HepG2 (cell line): ENCODE data around the gene TRAF5. TPM values are rescaled to one million over a fixed set of nuclear protein-coding genes. Genes with fewer than 3 reads are reported as not detected.

Experiments
- ATAC-seq: fragments of 200-7000 bp; cut with Tn5 transposase; 3 replicates; pipeline ENCODE4 v1.9.1; 2020; ENCODE audit warnings: mild to moderate bottlenecking, moderate library complexity
- BruUV-seq: library from RNA; stranded (reverse); fragments of 400-500 nt; replicated peaks from 2 replicates; lab custom pipeline; 2021; lab: Mats Ljungman, UMichigan
- CTCF ChIA-PET: fragments of 300-600 bp; formaldehyde crosslinking; extraction: SDS; loops from one replicate; lab custom pipeline; 2021; ENCODE audit warnings: low total read pairs, inconsistent platforms, low intra/inter-chr PET ratio; lab: Yijun Ruan, JAX
- POLR2A ChIA-PET: fragments of 350-600 bp; sonication (Branson Sonifier 250); formaldehyde crosslinking; loops from one replicate; lab custom pipeline; 2020; ENCODE audit warnings: antibody characterized with exemption, inconsistent platforms; lab: Yijun Ruan, JAX
- DNase-seq: peaks from one replicate; pipeline ENCODE4 v3.0.0-alpha.2; 2015; ENCODE audit warnings: low spot score
- FAIRE-seq: peaks from 3 replicates; lab custom pipeline; 2011; peaks lifted over from hg19 to GRCh38; lab: Jason Lieb, UNC
- H2AFZ ChIP-seq: one replicate; pipeline ENCODE4 v1.6.1; 2011; ENCODE audit warnings: low read length, inconsistent platforms
- H3K27ac ChIP-seq: fragments of 300-600 bp; 3 replicates; pipeline ENCODE4 v1.8.0; 2011; ENCODE audit warnings: mixed run types, mild to moderate bottlenecking, mixed read lengths, low read length, inconsistent platforms; ENCODE audit not compliant: insufficient read depth; ENCODE audit errors: extremely low read length
- H3K27me3 ChIP-seq, 2 experiments: fragments of 200-600 bp in 1 of 2; 2 replicates in 1 of 2; 3 replicates in 1 of 2; pipeline versions ENCODE4 v1.6.0 to v1.8.0; 2011; ENCODE audit warnings: low read length in 2 of 2, mild to moderate bottlenecking in 2 of 2, moderate library complexity in 2 of 2, inconsistent platforms in 1 of 2; ENCODE audit not compliant: insufficient read depth in 2 of 2, control insufficient read depth in 1 of 2
- H3K36me3 ChIP-seq, 2 experiments: fragments of 200-600 bp in 1 of 2; replicated peaks in 1 of 2; 2 replicates in 1 of 2; 3 replicates in 1 of 2; pipeline versions ENCODE4 v1.5.1 to v1.8.0; 2011; ENCODE audit warnings: low read length in 2 of 2, inconsistent platforms in 1 of 2; ENCODE audit not compliant: insufficient read depth in 2 of 2, control insufficient read depth in 1 of 2
- H3K4me1 ChIP-seq: 2 replicates; pipeline ENCODE4 v1.5.1; 2012; ENCODE audit warnings: low read length, inconsistent platforms; ENCODE audit not compliant: insufficient read depth
- H3K4me2 ChIP-seq: 2 replicates; pipeline ENCODE4 v1.6.0; 2011; ENCODE audit warnings: low read depth, low read length, inconsistent platforms
- H3K4me3 ChIP-seq, 3 experiments: fragments of 200-600 bp in 1 of 3; sonication (generic), shearing (Covaris generic) in 1 of 3; replicated peaks in 1 of 3; 2 replicates each; pipeline ENCODE4 v1.5.1; 2011 to 2016; ENCODE audit warnings: low read length in 3 of 3, inconsistent platforms in 2 of 3, low read depth in 2 of 3, mild to moderate bottlenecking in 2 of 3, control low read depth in 1 of 3, mixed read lengths in 1 of 3; ENCODE audit not compliant: insufficient read depth in 1 of 3
- H3K79me2 ChIP-seq: one replicate; pipeline ENCODE4 v1.6.1; 2011; ENCODE audit warnings: low read length, inconsistent platforms; ENCODE audit not compliant: insufficient read depth
- H3K9ac ChIP-seq: 2 replicates; pipeline ENCODE4 v1.6.0; 2011; ENCODE audit warnings: mild to moderate bottlenecking, low read depth, low read length, inconsistent platforms; ENCODE audit not compliant: insufficient read depth
- H3K9me3 ChIP-seq: 2 replicates; pipeline ENCODE4 v1.5.1; 2012; ENCODE audit warnings: mild to moderate bottlenecking, low read length
- H4K20me1 ChIP-seq: 2 replicates; pipeline ENCODE4 v1.6.0; 2011; ENCODE audit warnings: inconsistent platforms, mild to moderate bottlenecking, low read length, moderate library complexity; ENCODE audit not compliant: insufficient read depth
- AHR ChIP-seq: IDR thresholded peaks from 2 replicates; pipeline ENCODE4 v1.6.1; 2018; ENCODE audit warnings: missing genetic modification reagents, missing compliant biosample characterization
- HIVEP1 ChIP-seq: sonication (generic); formaldehyde crosslinking; IDR thresholded peaks from 2 replicates; pipeline ENCODE4 v1.4.0; 2020; ENCODE audit warnings: mild to moderate bottlenecking, missing genetic modification reagents
- KDM5B ChIP-seq: sonication (generic); formaldehyde crosslinking; IDR thresholded peaks from 2 replicates; pipeline ENCODE4 v1.4.0; 2020; ENCODE audit warnings: missing genetic modification reagents, mild to moderate bottlenecking, borderline replicate concordance
- KMT2A ChIP-seq: sonication (generic); formaldehyde crosslinking; IDR thresholded peaks from 2 replicates; pipeline ENCODE4 v1.4.0; 2020; ENCODE audit warnings: missing genetic modification reagents
- MAFG ChIP-seq: sonication (generic); formaldehyde crosslinking; IDR thresholded peaks from 2 replicates; pipeline ENCODE4 v1.5.1; 2020; ENCODE audit warnings: mild to moderate bottlenecking, missing genetic modification reagents
- NFKB2 ChIP-seq: sonication (generic); formaldehyde crosslinking; IDR thresholded peaks from 2 replicates; pipeline ENCODE4 v1.4.0; 2020; ENCODE audit warnings: missing genetic modification reagents, borderline replicate concordance
- PBX3 ChIP-seq: sonication (generic); formaldehyde crosslinking; IDR thresholded peaks from 2 replicates; pipeline ENCODE4 v1.8.1; 2023; ENCODE audit warnings: missing genetic modification reagents, inconsistent platforms, borderline replicate concordance
- PRDM4 ChIP-seq: sonication (generic); formaldehyde crosslinking; IDR thresholded peaks from 2 replicates; pipeline ENCODE4 v1.9.0; 2021; ENCODE audit warnings: missing genetic modification reagents, borderline replicate concordance
- RBFOX2 ChIP-seq: fragments of 200-400 bp; formaldehyde crosslinking; IDR thresholded peaks from 2 replicates; pipeline ENCODE4 v1.6.1; 2017; ENCODE audit warnings: low read depth, mild to moderate bottlenecking, low read length
- SMAD9 ChIP-seq: sonication (generic); formaldehyde crosslinking; IDR thresholded peaks from 2 replicates; pipeline ENCODE4 v1.5.1; 2020; ENCODE audit warnings: mild to moderate bottlenecking, missing genetic modification reagents
- SNAPC5 ChIP-seq: sonication (generic); formaldehyde crosslinking; IDR thresholded peaks from 2 replicates; pipeline ENCODE4 v1.8.1; 2023; ENCODE audit warnings: mild to moderate bottlenecking, missing genetic modification reagents, borderline replicate concordance
- TRIM22 ChIP-seq: fragments of 450-650 bp; IDR thresholded peaks from 2 replicates; pipeline ENCODE4 v1.6.1; 2017
- ZFY ChIP-seq: sonication (generic); formaldehyde crosslinking; IDR thresholded peaks from 2 replicates; pipeline ENCODE4 v1.4.0; 2020; ENCODE audit warnings: missing genetic modification reagents
- ZNF549 ChIP-seq: sonication (generic); formaldehyde crosslinking; IDR thresholded peaks from 2 replicates; pipeline ENCODE4 v1.5.0; 2020; ENCODE audit warnings: missing genetic modification reagents
- ZNF563 ChIP-seq: sonication (generic); formaldehyde crosslinking; IDR thresholded peaks from 2 replicates; pipeline ENCODE4 v1.8.0; 2022; ENCODE audit warnings: mild to moderate bottlenecking, moderate library complexity, missing genetic modification reagents
- WGBS: methylation state at CpG from one replicate; pipeline ENCODE4 v1.1.6; 2017; ENCODE audit warnings: low lambda C conversion rate; 5-methylcytosine and 5-hydroxymethylcytosine counted together
- in situ Hi-C: cut with HindIII; loops from 2 replicates; pipeline ENCODE4 v1.10.0; 2017; ENCODE audit warnings: low pct_unique_long_range_greater_than_20kb; ENCODE audit not compliant: extremely low pct_ligation_motif_present
- intact Hi-C: fragments of 100-400 bp; cut with micrococcal nuclease; formaldehyde crosslinking; loops from one replicate; pipeline ENCODE4 v1.10.0; 2022; ENCODE audit not compliant: unreplicated experiment
- polyA plus RNA-seq, 8 experiments: library from polyadenylated mRNA; depleted of rRNA in 3 of 8; stranded (reverse) in 7 of 8; unstranded in 1 of 8; fragments of >200 nt; fragmentation: Illumina TruSeq in 4 of 8; extraction: Trizol in 4 of 8; gene quantifications; 2 replicates each; pipeline versions ENCODE4 v1.2.1 to v1.2.3, GENCODE V29; 2011 to 2016; ENCODE audit warnings: low read depth in 4 of 8, missing spikeins in 1 of 8, mixed read lengths in 1 of 8; ENCODE audit not compliant: insufficient read depth in 1 of 8
- total RNA-seq, 5 experiments: library from RNA; depleted of rRNA; stranded (reverse); fragments of >200 nt; fragmentation: Illumina TruSeq; extraction: Trizol; gene quantifications; 2 replicates each; pipeline ENCODE4 v1.2.3, GENCODE V29; 2016; ENCODE audit warnings: low read depth in 1 of 5

The TRAF5 gene
- total and polyA plus RNA-seq, 2 of the 13 experiments (the other 11 are each of a cell fraction or from before 2014, with no cell fraction given): 0.27 to 1.6 TPM

GRCh38 chr1:211332830-211333229 lies 6.2 kb downstream of the TRAF5 start:
- CTCF ChIA-PET: no interaction called here
- no peak for FAIRE-seq
- H2AFZ ChIP-seq: no peak overlapping the region
- BruUV-seq: no TSS peak
- intact Hi-C loops: no loop called here
- no peak for TF ChIP-seq ZNF549 (CRISPR knock-in tag)
- no peak for TF ChIP-seq NFKB2 (CRISPR knock-in tag)
- TF ChIP-seq SMAD9 (CRISPR knock-in tag): no peak
- TF ChIP-seq RBFOX2: no peak
- no peak for TF ChIP-seq TRIM22
- no peak for TF ChIP-seq SNAPC5 (CRISPR knock-in tag)
- no peak for TF ChIP-seq MAFG
- no peak for TF ChIP-seq AHR (CRISPR knock-in tag)
- TF ChIP-seq HIVEP1 (CRISPR knock-in tag): no peak
- no peak for TF ChIP-seq KDM5B (CRISPR knock-in tag)
- no peak for TF ChIP-seq ZNF563 (CRISPR knock-in tag)
- no peak for TF ChIP-seq ZFY (CRISPR knock-in tag)
- no peak for TF ChIP-seq KMT2A
- no peak for TF ChIP-seq PBX3 (CRISPR knock-in tag)
- no peak for TF ChIP-seq PRDM4 (CRISPR knock-in tag)
- TF ChIP-seq, all 625 proteins: peak for 0
- ATAC-seq (no peak), DNase-seq (no peak)
- Histone ChIP-seq H3K4me1 (peaks cover 10% of the 10 kb centered on the region; the same call in 1 of the 2 replicates), H3K4me2 (no peak overlapping the region), H3K36me3 (no peaks in the 10 kb centered on the region), H3K9me3 (no peaks in the 10 kb centered on the region), H3K27ac (no peak overlapping the region), H4K20me1 (no peaks in the 10 kb centered on the region), H3K27me3 (peaks cover 0 to 23% of the 10 kb centered on the region in 2 experiments; a peak in 3 of 5 replicates), H3K79me2 (no peaks in the 10 kb centered on the region), H3K9ac (no peak overlapping the region), H3K4me3 (no peak overlapping the region)
- POLR2A ChIA-PET: no interaction called here
- 69% methylated on average over 2 of the region's 2 CpGs for WGBS
- in situ Hi-C loops: no loop called here
